Hepatocyte (in vitro differentiated cells): ENCODE results near the gene SPECC1L. TPM values are rescaled to one million over a fixed set of nuclear protein-coding genes. Genes with fewer than 3 reads are reported as not detected.

Source experiments
- DNase-seq: peaks from one replicate; pipeline ENCODE4 v3.0.0-alpha.2; 2016; ENCODE audit warnings: low spot score
- H2AFZ ChIP-seq: fragments of 200-600 bp; sonication (generic); 2 replicates; pipeline ENCODE4 v1.6.0; 2016; ENCODE audit warnings: antibody characterized with exemption, mild to moderate bottlenecking
- H3K27ac ChIP-seq: fragments of 200-600 bp; sonication (generic); 2 replicates; pipeline ENCODE4 v1.5.1; 2016; ENCODE audit warnings: mild to moderate bottlenecking
- H3K27me3 ChIP-seq: fragments of 200-600 bp; sonication (generic); 2 replicates; pipeline ENCODE4 v1.6.1; 2016
- H3K36me3 ChIP-seq: fragments of 200-600 bp; sonication (generic); replicated peaks from 2 replicates; pipeline ENCODE4 v1.5.1; 2016; ENCODE audit warnings: low read depth; ENCODE audit not compliant: insufficient read depth
- H3K4me1 ChIP-seq: fragments of 200-600 bp; sonication (generic); 2 replicates; pipeline ENCODE4 v1.5.1; 2016; ENCODE audit warnings: mild to moderate bottlenecking, moderate library complexity; ENCODE audit not compliant: insufficient read depth
- H3K4me2 ChIP-seq: fragments of 200-600 bp; sonication (generic); 2 replicates; pipeline ENCODE4 v1.6.0; 2016
- H3K4me3 ChIP-seq: fragments of 200-600 bp; sonication (generic); 2 replicates; pipeline ENCODE4 v1.5.1; 2016; ENCODE audit warnings: mild to moderate bottlenecking
- H3K79me2 ChIP-seq: fragments of 200-600 bp; sonication (generic); 2 replicates; pipeline ENCODE4 v1.6.0; 2017; ENCODE audit warnings: mild to moderate bottlenecking
- H3K9me2 ChIP-seq: fragments of 200-600 bp; sonication (generic); replicated peaks from 2 replicates; pipeline ENCODE4 v1.6.0; 2017; ENCODE audit warnings: mild to moderate bottlenecking; ENCODE audit not compliant: insufficient read depth
- H3K9me3 ChIP-seq: fragments of 200-600 bp; sonication (generic); 2 replicates; pipeline ENCODE4 v1.5.1; 2016; ENCODE audit warnings: low read depth, mild to moderate bottlenecking
- H4K20me1 ChIP-seq: fragments of 200-600 bp; sonication (generic); 2 replicates; pipeline ENCODE4 v1.6.0; 2016; ENCODE audit warnings: mild to moderate bottlenecking; ENCODE audit not compliant: insufficient read depth, poor library complexity, severe bottlenecking
- CTCF ChIP-seq: fragments of 200-600 bp; sonication (generic); IDR thresholded peaks from 2 replicates; pipeline ENCODE4 v1.5.1; 2016; ENCODE audit warnings: antibody characterized with exemption, mild to moderate bottlenecking; ENCODE audit not compliant: poor library complexity
- EZH2 ChIP-seq: fragments of 200-600 bp; sonication (generic); IDR thresholded peaks from 2 replicates; pipeline ENCODE4 v1.6.1; 2016; ENCODE audit warnings: antibody characterized with exemption, mild to moderate bottlenecking, borderline replicate concordance
- EZH2phosphoT487 ChIP-seq: fragments of 200-600 bp; sonication (generic); IDR thresholded peaks from one replicate; pipeline ENCODE4 v1.6.1; 2018; ENCODE audit warnings: antibody characterized with exemption, mild to moderate bottlenecking, low read depth, moderate library complexity; ENCODE audit not compliant: unreplicated experiment, severe bottlenecking
- WGBS: methylation state at CpG from one replicate; pipeline ENCODE4 v1.1.6; 2016; ENCODE audit warnings: low lambda C conversion rate; ENCODE audit errors: missing lambda C conversion rate; 5-methylcytosine and 5-hydroxymethylcytosine counted together
- polyA plus RNA-seq: library from polyadenylated mRNA; unstranded; fragments of >200 nt; fragmentation: Nextera tagmentation; extraction: Ambion mirVana; gene quantifications from 2 replicates; pipeline ENCODE4 v1.2.1, GENCODE V29; 2016
- total RNA-seq: library from RNA; depleted of rRNA; stranded (reverse); fragments of >200 nt; gene quantifications from 2 replicates; pipeline ENCODE4 v1.2.3, GENCODE V29; 2014

Gene SPECC1L
- total and polyA plus RNA-seq, 2 experiments from 2014 or later: 13.0 to 28.3 TPM

- no peak overlapping the region for H3K4me2 ChIP-seq
- no peaks in the 10 kb centered on the region for H3K36me3 ChIP-seq
- no peak overlapping the region for H2AFZ ChIP-seq
- no peaks in the 10 kb centered on the region for H3K9me3 ChIP-seq
- peaks cover 8% of the 10 kb centered on the region for H3K4me1 ChIP-seq
- H3K27ac ChIP-seq: no peak overlapping the region
- no peak for TF ChIP-seq CTCF
- TF ChIP-seq EZH2phosphoT487: no peak
- TF ChIP-seq EZH2: no peak
- H4K20me1 ChIP-seq: no peaks in the 10 kb centered on the region
- no peaks in the 10 kb centered on the region for H3K9me2 ChIP-seq
- 86% methylated on average over 13 of the region's 13 CpGs for WGBS
- no peak for DNase-seq
- H3K79me2 ChIP-seq: no peaks in the 10 kb centered on the region
- no peaks in the 10 kb centered on the region for H3K27me3 ChIP-seq
- H3K4me3 ChIP-seq: no peak overlapping the region
Observed at GRCh38 chr22:24435861-24436371, 165.3 kb downstream of the SPECC1L start.

- TF ChIP-seq EZH2: no peak
- no peak for TF ChIP-seq CTCF
- no peak for TF ChIP-seq EZH2phosphoT487
- Histone ChIP-seq H2AFZ (no peak overlapping the region), H3K4me1 (peaks cover 8% of the 10 kb centered on the region), H3K4me3 (no peak overlapping the region), H3K27me3 (no peaks in the 10 kb centered on the region), H3K9me3 (no peaks in the 10 kb centered on the region), H4K20me1 (no peaks in the 10 kb centered on the region), H3K4me2 (no peak overlapping the region), H3K36me3 (no peaks in the 10 kb centered on the region), H3K27ac (no peak overlapping the region), H3K9me2 (no peaks in the 10 kb centered on the region), H3K79me2 (no peaks in the 10 kb centered on the region)
- WGBS: 90% methylated on average over 3 of the region's 3 CpGs
- DNase-seq: no peak
Observed at GRCh38 chr22:24436553-24436952, 165.9 kb downstream of the SPECC1L start.

- Histone ChIP-seq H3K4me1 (peaks cover 8% of the 10 kb centered on the region), H3K27ac (no peak overlapping the region), H3K36me3 (no peaks in the 10 kb centered on the region), H3K4me2 (no peak overlapping the region), H3K27me3 (no peaks in the 10 kb centered on the region), H2AFZ (no peak overlapping the region), H3K79me2 (no peaks in the 10 kb centered on the region), H3K9me3 (no peaks in the 10 kb centered on the region), H4K20me1 (no peaks in the 10 kb centered on the region), H3K9me2 (no peaks in the 10 kb centered on the region), H3K4me3 (no peak overlapping the region)
- TF ChIP-seq CTCF (no peak), EZH2 (no peak), EZH2phosphoT487 (no peak)
- DNase-seq: no peak
- 90% methylated on average over 4 of the region's 4 CpGs for WGBS
Observed at GRCh38 chr22:24437091-24437490, 166.5 kb downstream of the SPECC1L start.
